ENCODE data around the gene SLC27A3.

The SLC27A3 gene

DNA sequence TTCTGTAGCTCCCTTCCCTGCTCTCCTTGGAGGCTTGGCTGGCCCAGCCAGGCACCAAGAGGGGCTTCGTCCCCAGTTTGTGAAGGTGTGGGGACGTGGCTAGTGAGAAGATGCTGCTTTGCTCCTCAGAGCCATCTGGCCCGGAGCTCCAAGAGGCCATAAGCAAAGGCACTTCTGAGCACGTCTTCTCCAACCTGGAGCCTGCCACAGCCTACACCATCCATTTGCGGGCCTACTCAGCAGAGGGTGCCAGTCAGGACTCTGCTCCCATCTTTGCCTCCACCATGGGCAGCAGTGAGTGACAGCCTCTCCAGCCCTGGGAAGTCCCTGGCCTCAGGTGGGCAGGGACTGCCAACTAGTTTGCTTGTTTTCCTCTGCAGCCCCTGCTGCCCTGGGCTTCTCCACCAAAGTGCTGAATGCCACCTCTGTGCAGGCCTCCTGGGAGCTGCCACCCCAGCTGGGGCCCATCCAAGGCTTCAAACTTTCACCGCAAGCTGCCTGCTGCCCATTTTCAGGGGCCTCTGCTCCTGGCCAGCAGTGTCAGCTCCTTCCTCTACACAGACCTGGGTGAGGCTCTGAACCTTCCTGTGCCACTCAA, 25.9 kb downstream of the SLC27A3 start:
- DNase-seq = no peak

DNA sequence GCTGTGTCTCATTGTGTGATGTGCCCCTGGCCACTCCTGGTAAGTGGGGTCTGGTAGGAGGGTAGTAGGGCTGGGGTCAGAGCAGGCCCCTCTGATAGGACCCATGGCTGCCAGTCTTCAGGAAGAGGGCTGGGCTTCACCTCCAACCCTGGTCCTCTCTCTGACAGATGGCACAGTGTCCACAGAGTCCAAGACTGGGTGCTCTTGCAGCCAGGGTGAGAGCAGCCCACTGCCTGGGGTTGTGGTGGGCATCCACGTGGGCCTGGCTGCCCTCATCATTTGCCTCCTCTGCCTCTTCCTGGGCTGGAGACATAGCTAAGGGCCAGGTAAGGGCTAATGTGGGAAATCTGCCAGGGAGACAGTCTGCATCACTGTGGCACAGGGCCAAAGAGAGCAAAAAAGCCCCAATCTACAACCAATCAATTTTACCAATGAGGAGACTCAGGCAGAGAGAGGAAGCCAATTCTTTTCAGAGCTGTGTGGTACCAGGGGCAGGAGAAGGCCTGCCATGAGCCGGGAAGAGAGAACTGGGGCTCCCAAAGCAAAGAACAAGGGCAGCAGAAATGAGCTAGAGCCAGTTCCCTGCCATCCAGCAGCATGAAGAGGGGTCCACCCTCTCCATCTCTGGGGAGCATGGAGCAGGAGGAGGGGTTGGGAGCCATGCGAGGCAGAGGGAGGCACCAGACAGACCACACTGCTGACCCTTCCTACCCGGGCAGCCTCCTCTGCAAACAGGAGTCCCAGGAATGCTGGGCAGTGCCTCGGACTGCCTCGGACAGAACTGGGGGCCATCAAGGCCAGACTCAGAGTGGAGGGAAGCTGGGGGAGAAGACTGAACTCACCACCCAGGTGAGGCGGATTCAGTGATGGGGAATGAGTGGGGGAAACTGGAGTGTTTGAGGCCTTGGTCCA, 26.8 kb downstream of the SLC27A3 start:
- no peak for DNase-seq

DNA sequence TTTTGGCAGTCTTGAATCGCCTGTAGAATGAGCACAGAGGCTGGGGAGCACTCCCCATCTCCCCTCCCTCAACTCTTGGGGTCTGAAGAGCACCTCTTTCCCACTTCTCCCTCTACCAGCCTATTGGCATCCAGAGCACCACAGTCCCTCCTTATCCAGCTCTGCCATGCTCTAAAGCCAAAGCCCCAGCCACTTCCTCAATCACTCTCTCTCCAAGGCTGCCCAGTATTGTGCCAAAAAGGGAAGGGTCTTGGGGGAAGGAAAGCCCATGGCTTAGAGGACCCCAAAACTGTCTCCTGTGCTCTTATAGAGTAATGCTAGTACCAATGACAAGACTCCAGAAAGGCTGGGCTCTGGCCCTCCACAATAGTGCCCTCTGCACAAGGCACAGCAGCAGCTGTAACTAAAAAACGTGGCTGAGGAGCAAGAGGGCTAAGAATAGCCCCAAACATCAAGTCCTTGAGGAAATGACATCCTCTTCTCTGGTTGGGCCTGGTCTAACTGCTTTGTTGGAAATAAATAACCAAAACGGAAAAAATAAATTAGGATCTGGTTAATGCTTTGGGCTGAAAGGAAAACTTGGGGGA, 28.4 kb downstream of the SLC27A3 start:
- DNase-seq = no peak

DNA sequence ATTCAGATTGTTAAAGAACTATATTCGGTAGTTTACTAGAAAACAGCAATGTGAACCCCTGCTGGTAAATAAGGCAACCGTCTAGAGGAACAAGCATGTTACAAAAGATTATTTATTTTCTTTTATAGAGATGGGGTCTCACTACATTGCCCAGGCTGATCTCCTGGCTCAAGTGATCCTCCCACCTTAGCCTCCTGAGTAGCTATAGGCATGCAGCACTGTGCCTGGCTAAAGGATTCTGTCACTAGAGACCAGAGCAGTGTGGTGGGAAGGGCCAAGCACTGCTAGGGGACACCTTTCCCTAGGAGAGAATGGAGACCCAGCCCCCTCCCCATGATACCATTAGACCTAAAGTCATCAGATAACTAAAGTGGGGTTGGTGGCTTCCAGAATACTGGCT, 28.9 kb downstream of the SLC27A3 start:
- no peak for DNase-seq

DNA sequence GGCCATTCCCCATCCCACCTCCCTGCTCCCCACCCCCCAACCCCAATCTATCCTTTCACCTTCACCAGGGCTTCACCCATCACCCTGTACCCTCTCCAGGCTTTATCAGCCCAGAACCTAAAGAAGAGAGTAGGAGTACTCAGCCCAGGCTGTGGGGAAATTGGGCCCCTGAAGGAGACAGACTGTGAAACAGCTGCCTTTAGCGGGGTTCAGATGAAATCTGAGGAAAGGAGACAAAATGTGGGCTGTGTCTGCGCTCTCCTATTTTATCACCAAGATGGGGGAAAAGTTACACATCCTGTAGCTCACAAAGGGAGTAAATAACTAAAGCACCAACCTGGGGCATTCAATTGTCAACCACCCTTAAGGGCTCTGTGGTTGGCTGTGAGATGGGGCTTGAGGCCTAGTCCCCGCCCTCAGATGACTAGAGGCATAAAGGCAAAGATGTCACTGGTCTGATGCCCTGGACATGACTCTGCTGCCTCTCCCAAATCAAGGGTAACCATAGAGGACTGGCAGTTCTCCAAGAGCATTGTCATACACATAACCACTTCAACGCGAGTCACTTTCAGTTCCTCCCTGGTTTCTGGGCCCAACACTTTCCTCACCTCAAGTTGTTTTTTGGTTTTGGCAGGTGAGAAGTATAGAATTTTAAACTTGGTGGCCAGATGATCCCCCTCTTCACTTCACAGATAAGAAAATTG, 30.0 kb downstream of the SLC27A3 start:
- DNase-seq = no peak

DNA sequence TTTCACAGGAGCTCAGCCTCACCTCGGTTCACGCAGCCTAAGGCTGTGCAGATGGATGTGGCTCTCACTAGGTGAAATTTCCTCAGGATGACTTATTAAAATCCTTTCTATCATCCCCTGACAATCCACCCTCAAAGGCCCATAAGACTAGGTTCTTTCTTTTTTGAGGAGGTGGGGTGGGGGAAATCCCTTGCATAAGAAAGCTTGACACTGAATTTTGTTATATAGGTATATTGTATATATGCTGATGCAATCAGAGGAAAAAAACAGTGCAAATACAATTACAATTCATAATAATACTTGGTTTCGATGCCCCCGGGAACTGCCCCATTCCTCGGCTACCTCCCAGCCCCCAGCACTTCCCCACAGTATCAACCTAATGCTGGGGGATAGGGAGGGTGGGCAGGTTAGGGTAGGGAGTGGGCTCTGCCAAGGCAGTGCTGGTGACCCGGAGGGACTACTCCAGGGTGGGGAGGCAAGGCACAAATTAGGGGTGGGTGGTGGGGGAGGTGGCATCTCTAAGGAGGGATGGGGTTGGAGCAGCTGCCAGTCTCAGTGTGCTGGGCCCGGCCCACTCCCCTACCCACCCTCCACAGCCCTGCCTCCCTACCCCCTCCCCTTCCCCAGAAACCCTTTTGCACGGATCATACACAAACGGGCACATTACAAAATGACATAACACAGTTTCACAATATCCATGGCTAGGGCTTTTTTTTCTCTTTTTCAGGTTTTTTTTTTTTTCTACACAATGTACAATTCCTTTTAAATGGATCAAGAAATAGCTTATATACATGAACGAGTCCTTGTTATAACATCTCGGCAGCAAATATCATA, 30.9 kb downstream of the SLC27A3 start:
- DNase-seq = no peak

DNA sequence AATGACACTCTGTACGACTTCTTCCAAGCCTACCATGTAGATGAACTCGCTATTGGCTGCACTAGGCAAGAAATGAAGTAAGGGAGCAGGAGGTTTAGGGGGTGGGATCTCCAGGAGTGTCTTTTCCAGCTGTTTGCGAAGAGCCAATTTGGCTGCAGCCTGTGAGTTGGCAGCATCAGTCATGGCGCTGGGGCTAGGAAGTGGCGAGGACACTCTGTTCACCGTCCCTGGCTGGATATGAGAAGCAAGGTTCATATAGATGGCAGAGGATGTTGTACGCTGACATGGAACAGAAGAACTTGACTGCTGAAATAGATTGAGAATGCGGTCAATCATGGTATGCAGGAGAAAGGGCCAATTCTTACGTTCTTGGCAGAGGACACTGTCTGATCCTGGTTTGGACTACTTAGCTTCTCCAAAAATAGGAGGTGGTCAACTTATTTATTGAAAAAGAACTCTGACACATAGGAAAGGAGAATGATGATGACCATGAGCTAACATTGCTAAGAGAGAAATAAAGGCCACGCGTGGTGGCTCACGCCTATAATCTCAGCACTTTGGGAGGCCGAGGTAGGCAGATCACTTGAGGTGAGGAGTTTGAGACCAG, 41.2 kb downstream of the SLC27A3 start:
- DNase-seq = no peak

DNA sequence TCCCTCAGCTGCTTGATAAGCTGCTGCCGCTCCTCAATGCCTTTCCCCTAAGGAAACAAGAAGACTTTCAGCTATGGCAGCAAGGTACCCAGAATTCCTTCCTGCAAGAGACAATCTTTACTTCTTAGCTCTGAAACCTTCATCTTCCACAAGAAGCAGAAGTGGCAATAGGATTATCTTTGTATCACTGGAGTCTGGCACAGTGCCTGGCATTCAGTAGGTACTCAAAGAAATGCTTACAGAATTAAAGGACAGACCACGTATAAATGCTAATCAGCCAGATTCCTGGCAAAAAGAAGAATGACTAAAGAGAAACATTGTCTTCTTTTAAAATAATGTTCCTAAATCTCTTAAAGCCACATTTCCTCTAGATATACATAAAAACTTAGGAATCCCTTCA, 43.7 kb downstream of the SLC27A3 start:
- DNase-seq = no peak

DNA sequence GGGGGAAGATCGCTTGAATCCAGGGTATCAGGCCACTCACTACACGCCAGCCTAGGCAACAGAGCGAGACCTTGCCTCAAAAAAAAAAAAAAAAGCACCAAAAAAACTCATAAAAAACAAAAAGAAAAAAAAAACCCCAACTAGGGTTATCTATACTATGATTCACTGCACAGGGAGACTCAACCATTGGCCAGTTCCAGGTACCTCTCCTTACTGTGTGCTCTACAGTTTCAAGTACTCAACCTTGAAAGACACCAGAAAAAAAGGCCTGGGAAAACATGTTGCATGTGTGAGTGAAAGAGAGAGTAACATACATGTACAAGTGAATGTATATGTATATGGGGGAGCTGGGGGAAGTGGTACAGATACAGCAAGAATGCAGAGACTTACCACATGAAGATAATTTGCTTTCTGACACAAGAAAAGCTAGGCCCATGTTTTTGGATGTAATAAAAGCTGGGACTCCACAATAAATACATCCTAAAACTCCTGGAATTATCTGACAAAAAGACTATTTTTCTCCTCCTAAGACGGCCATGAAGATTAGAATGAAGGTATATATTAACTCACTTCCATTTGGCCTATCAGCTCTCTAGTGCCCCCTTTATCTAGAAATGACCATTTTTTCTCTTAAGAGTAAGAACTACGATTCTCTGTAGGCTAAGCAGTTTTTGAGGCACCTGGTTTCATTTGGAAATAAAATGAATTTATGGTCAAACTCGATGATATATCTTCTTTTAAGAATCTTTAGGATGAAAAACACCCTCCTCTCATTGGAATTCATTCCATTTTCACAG, 52.2 kb downstream of the SLC27A3 start:
- DNase-seq = no peak
